IPS-NIHi11 (cell line): ENCODE measurements around the gene DMD.
A peak's percentile ranks its signal among the peaks of the same experiment; 100 is the strongest.
"Not testable (repeated sequence)": the region's sequence is repeated elsewhere in the genome, so short reads cannot be mapped to it uniquely, and the experiment has no call there.

Source experiments
- DNase-seq: peaks from one replicate; pipeline ENCODE4 v3.0.0; 2012; ENCODE audit warnings: mixed read lengths, low spot score

The DMD gene

DNA sequence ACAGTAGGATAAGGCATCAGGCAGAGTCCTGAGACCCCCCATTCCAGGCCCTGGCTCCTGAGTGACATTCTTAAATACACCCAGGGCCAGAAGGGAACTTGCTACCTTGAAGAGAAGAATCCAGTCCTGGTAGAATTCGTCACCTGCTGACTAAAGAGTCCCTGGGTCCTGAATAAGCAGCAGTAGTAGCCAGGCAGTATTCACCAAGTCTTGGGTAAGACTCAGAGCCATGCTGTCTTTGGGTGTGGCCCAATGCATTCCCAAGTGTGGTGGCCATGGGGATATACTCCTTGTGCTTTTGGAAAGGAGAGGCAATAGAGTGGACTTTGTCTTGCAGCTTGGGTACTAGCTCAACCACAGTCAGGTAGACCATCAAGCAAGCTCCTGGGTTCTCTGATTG lies 359.1 kb downstream of the DMD start:
- no peak for DNase-seq

DNA sequence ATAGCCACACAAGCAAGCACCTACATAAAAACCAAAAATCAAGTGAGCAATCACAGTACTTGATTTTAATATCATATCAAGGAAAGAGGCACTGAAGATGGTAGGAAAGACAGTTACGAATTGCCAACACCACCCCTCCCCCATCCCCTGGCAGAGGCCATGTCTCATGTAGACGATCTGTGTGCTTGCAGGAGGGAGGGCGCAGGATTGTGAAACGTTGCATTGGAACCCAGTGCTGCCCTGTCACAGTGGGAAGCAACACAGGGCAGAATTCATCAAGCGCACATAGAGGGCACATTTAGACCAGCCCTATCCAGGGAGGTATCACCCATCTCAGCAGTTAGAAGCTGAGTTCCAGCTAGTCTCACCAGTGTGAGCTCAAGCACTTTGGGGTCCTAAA lies 359.8 kb downstream of the DMD start:
- DNase-seq = no peak

- no peak for DNase-seq
Observed at GRCh38 chrX:32847921-32848320, 363.4 kb downstream of the DMD start.

- no peak for DNase-seq
Observed at GRCh38 chrX:32842053-32842452, 369.3 kb downstream of the DMD start.

DNA sequence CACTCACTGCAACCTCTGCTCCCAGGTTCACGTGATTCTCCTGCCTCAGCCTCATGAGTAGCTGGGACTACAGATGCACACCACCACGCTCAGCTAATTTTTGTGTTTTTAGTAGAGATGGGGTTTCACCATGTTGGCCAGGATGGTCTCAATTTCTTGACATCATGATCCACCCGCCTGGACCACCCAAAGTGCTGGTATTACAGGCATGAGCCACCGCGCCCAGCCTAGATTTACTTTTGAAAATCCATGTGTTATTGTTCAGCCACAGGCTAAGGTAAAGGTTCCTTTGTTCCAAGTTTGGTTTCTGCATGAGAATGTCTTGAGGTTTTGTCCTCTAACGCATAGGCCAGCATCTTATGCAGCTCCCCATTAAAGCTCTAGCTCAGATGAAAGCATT lies 371.6 kb downstream of the DMD start:
- no peak for DNase-seq

GRCh38 chrX:32825009-32825408 lies 386.3 kb downstream of the DMD start:
- no peak for DNase-seq

GRCh38 chrX:32804034-32804433 lies 407.3 kb downstream of the DMD start:
- DNase-seq = no peak

- DNase-seq = no peak
Observed at GRCh38 chrX:32798990-32799389, 412.4 kb downstream of the DMD start.

GRCh38 chrX:32788936-32789335 lies 422.4 kb downstream of the DMD start:
- DNase-seq = no peak

GRCh38 chrX:32780109-32780508 lies 431.2 kb downstream of the DMD start:
- DNase-seq = no peak

GRCh38 chrX:32778965-32779364 lies 432.4 kb downstream of the DMD start:
- no peak for DNase-seq

GRCh38 chrX:32774966-32775365 lies 436.4 kb downstream of the DMD start:
- DNase-seq = no peak

- no peak for DNase-seq
Observed at GRCh38 chrX:32749070-32749469, 462.3 kb downstream of the DMD start.

GRCh38 chrX:32745323-32745722 lies 466.0 kb downstream of the DMD start:
- no peak for DNase-seq

DNA sequence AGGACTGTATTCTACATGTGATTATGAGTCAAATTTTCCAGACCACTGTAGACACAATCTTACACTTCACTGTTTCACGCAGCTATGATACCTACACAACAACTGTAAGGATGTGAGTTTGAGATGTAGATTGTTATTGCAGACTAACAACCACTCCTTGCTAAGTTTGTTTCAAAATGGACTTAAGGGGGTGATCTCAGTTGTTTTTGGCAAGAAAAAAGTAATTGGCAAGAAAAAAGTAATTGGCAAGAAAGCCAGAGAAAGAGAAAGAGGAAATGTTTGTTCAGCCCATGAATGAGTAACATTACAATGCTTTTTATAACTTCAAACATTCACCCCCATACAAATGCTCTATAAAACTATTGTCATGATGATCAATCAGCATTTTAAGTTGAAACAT lies 466.4 kb downstream of the DMD start:
- no peak for DNase-seq

- no peak for DNase-seq
Observed at GRCh38 chrX:32741910-32742309, 469.4 kb downstream of the DMD start.

- no peak for DNase-seq
Observed at GRCh38 chrX:32708542-32708941, 502.8 kb downstream of the DMD start.

- DNase-seq = not testable (repeated sequence)
Observed at GRCh38 chrX:32705385-32705784, 506.0 kb downstream of the DMD start.

DNA sequence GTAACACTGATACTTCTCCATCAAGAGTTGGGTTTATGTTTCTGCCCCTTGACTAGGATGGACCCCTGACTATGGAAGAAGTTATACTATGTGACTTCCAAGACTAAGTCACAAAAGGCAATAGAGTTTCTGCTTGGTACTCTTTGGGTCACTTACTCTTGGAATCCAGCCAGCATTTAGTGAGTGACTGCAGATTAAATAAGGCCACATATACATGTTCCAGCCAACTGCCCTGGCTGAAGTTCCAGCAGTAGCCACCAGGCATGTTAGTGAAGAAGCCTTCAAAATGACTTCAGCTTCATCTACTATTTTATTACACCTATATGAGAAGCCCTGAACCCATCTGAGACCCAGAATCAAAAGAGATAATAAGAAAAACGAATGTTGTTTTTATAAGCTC lies 524.0 kb downstream of the DMD start:
- no peak for DNase-seq

GRCh38 chrX:32678487-32678886 lies 532.9 kb downstream of the DMD start:
- no peak for DNase-seq

- DNase-seq = peak; percentile 2
Observed at GRCh38 chrX:32673193-32673592, 538.2 kb downstream of the DMD start.

- DNase-seq = no peak
Observed at GRCh38 chrX:32662516-32662915, 548.8 kb downstream of the DMD start.

GRCh38 chrX:32644476-32645245 lies 566.7 kb downstream of the DMD start:
- DNase-seq = peak; percentile 18

DNA sequence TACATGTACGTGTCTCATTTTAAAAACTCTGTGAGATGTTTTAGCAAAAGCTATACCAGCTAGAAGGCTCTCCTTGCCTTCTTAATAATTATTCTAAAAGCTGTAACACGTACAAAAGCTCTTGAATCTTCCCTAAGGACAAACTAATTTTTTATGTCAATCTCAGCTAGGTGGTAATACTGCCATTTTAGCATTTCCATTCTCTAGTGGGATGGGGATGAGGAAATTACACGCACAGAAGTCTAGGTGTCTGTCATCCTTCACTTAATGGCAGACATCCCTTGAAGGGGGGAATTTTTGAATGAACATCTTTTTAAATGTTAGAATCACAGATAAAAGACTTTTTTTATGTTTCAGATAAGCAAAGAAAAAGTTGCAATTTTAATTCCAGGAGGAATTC lies 569.1 kb downstream of the DMD start:
- no peak for DNase-seq
